ENCODE measurements around the gene ST8SIA3. TPM values are rescaled to one million over a fixed set of nuclear protein-coding genes. Genes with fewer than 3 reads are reported as not detected.

Gene ST8SIA3, protein sequence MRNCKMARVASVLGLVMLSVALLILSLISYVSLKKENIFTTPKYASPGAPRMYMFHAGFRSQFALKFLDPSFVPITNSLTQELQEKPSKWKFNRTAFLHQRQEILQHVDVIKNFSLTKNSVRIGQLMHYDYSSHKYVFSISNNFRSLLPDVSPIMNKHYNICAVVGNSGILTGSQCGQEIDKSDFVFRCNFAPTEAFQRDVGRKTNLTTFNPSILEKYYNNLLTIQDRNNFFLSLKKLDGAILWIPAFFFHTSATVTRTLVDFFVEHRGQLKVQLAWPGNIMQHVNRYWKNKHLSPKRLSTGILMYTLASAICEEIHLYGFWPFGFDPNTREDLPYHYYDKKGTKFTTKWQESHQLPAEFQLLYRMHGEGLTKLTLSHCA
- total RNA-seq: not detected
- long read RNA-seq: 0 reads

DNA sequence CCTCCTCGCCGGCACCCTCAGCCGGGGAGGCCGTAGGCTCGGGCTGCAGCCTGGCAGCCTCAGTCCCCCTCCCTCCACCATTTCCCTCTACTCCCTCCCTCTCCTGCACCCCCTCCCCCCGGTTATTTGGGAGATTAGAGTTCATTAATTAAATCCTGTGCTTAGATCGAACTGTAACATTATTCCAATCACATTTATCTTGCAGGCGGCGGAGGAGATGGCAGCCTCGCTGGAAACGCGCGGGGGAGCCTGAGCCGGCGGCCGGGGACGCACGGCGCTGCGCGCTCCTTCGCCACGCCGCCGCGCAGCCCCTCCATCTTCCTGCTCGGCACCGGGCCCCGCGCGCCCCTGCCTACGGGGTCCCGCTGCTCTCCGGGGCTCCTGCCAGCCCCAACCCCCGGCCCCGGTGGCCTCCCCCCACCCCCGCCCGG lies at the start of gene ST8SIA3:
Gene ST8SIA3, plus strand, starts transcription at position 287 of the 431 bp plus-strand sequence. CDS start 290 bp downstream, outside the sequence.
- peaks cover 10% of the 10 kb centered on the region for H3K4me1 ChIP-seq
- no peak within 1 kb of the TSS for H3K27ac ChIP-seq (replicated peaks)
- DNase-seq: no peak
- peak within 1 kb of the TSS; percentile 29 for H3K4me3 ChIP-seq
- H3K36me3 ChIP-seq: no peaks in the 10 kb centered on the region
- intact Hi-C loops (cut with micrococcal nuclease): no loop called here
- H3K27me3 ChIP-seq (ENCODE audit: low read depth): peaks cover 100% of the 10 kb centered on the region
- TF ChIP-seq, protein P1, sequence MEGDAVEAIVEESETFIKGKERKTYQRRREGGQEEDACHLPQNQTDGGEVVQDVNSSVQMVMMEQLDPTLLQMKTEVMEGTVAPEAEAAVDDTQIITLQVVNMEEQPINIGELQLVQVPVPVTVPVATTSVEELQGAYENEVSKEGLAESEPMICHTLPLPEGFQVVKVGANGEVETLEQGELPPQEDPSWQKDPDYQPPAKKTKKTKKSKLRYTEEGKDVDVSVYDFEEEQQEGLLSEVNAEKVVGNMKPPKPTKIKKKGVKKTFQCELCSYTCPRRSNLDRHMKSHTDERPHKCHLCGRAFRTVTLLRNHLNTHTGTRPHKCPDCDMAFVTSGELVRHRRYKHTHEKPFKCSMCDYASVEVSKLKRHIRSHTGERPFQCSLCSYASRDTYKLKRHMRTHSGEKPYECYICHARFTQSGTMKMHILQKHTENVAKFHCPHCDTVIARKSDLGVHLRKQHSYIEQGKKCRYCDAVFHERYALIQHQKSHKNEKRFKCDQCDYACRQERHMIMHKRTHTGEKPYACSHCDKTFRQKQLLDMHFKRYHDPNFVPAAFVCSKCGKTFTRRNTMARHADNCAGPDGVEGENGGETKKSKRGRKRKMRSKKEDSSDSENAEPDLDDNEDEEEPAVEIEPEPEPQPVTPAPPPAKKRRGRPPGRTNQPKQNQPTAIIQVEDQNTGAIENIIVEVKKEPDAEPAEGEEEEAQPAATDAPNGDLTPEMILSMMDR (IDR thresholded peaks at IDR 0.05; ENCODE audit: borderline replicate concordance): no peak
- H3K9me3 ChIP-seq (replicated peaks): no peaks in the 10 kb centered on the region

DNA sequence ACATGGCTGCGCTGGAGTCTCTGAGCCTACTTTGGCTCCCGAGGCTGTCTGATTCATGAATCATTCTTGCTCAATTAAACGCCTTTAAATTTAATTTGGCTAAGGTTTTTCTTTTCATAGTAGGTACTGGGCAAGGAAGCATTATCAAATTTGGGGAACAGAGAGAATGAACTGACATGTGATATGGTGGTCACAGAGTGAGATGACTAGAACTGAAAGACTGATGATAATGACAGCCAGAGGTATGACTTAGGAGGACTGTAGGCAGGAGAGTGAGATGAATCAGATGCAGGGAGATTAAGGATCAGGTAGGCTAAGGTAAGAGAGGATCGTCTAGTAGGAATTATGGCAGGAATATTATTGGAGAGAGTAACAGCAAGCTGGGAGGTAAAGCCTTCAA lies 40.9 kb upstream of the ST8SIA3 start:
- TF ChIP-seq, protein P1 (IDR thresholded peaks at IDR 0.05; ENCODE audit: borderline replicate concordance): no peak
- H3K36me3 ChIP-seq: no peaks in the 10 kb centered on the region
- intact Hi-C loops (cut with micrococcal nuclease): no loop called here

DNA sequence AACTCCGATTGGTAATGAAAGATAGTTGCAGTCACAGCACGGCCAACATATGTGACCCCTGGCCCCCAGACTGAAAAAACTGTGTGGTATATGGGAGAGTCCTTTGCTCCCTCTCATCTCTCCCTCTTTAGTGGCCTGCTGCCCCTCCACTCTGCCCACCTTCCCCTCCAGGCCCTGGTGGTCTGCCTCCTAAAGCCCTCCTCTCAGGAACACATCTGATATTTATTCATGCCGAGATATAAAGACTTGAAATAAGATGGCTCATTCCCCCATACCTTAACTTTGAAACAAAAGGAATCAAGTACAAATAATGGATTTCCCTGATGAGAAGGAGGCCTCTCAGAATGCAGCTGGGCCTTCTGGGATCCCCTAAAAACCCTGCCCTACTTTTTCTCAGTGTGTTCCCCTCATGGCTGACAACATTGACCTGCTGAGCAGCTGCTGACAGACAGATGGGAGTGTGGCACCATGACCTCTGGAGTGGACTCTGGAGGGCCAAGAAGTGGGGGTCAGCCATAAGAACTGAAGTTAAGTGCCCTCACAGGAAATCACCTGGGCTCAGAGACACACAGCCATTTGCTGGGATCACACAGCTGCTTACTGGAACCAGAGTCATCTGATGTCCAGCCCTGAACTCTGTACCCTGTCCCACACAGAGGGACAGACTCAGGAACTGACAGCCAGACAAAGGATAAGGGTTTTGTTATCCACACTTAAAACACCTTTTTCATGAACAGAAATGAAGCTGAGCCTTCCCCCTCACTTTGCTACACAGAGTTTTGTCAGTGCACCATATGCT lies 39.8 kb upstream of the ST8SIA3 start:
- H3K4me3 ChIP-seq: no peak overlapping the region
- no peaks in the 10 kb centered on the region for H3K4me1 ChIP-seq
- no peaks in the 10 kb centered on the region for H3K36me3 ChIP-seq
- peaks cover 9% of the 10 kb centered on the region for H3K27me3 ChIP-seq (ENCODE audit: low read depth)
- H3K9me3 ChIP-seq (replicated peaks): peaks cover 21% of the 10 kb centered on the region
- H3K27ac ChIP-seq (replicated peaks): no peak overlapping the region
- DNase-seq: no peak
- TF ChIP-seq, protein P1 (IDR thresholded peaks at IDR 0.05; ENCODE audit: borderline replicate concordance): no peak
- intact Hi-C loops (cut with micrococcal nuclease): no loop called here

More for the DNA sequence above, 40.9 kb upstream of the ST8SIA3 start:
- peaks cover 11% of the 10 kb centered on the region for H3K9me3 ChIP-seq (replicated peaks)
- no peak overlapping the region for H3K27ac ChIP-seq (replicated peaks)
- H3K4me1 ChIP-seq: no peaks in the 10 kb centered on the region
- H3K4me3 ChIP-seq: no peak overlapping the region
- peaks cover 9% of the 10 kb centered on the region for H3K27me3 ChIP-seq (ENCODE audit: low read depth)
- DNase-seq: no peak

DNA sequence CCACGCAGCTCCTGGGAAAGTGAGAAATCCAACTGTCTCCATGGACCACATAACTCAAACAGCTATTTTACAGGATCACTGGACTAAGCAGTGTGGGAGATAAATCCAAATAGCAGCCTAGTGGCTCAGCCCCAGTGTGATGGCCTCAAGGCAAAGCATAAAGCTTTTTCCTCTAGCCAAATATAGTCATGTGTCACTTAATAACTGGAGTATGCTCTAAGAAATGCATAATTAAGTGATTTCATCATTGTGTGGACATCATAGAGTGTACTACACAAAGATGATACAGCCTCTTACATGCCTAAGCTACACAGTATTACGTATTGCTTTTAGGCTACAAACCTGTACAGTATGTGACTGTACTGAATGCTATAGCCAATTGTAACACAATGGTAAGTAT lies 31.8 kb upstream of the ST8SIA3 start:
- TF ChIP-seq, protein P1 (IDR thresholded peaks at IDR 0.05; ENCODE audit: borderline replicate concordance): no peak
- DNase-seq: no peak
- Histone ChIP-seq H3K36me3 (no peaks in the 10 kb centered on the region), H3K4me3 (no peak overlapping the region), H3K27me3 (ENCODE audit: low read depth) (peaks cover 30% of the 10 kb centered on the region), H3K9me3 (replicated peaks) (peaks cover 15% of the 10 kb centered on the region), H3K27ac (replicated peaks) (no peak overlapping the region), H3K4me1 (no peaks in the 10 kb centered on the region)
- intact Hi-C loops (cut with micrococcal nuclease): no loop called here

DNA sequence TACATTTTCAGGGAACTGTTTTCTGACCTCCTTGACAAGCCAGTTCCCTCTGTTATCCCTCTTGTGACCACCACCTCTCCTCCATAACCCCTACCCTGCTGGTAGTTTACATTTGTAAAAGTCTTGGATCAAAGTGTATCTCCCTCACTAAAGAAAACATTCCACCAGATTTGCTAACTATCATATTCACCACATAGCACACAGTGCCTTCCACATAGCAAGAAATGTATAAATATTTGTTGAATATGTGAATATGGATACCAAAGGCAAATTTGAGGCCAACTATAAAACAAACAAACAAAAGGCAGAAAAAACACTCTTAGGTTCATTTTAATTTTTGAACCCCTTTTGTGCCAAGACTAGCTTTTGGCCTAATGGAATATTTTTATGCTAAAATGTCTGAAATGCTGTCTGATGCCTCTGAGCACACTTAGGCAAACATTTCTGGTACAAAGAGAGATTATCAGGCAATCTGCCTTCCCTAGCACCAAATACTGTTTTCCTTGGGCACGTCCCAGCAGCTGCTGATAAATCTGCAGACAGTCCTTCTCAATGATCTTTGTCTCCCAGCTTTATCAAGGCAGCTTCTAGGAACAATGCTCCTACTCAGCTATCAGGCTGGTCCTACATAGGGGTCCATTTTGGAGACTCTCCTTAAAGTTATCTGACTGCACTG lies 26.7 kb upstream of the ST8SIA3 start:
- intact Hi-C loops (cut with micrococcal nuclease): no loop called here
- no peaks in the 10 kb centered on the region for H3K4me1 ChIP-seq
- H3K36me3 ChIP-seq: no peaks in the 10 kb centered on the region
- no peak overlapping the region for H3K27ac ChIP-seq (replicated peaks)
- H3K27me3 ChIP-seq (ENCODE audit: low read depth): peaks cover 10% of the 10 kb centered on the region
- H3K4me3 ChIP-seq: no peak overlapping the region
- no peaks in the 10 kb centered on the region for H3K9me3 ChIP-seq (replicated peaks)
- DNase-seq: no peak
- TF ChIP-seq, protein P1 (IDR thresholded peaks at IDR 0.05; ENCODE audit: borderline replicate concordance): no peak

Measured in left ventricle myocardium inferior (tissue), 1 donor.